Activated naive CD4-positive, alpha-beta T cell treated with anti-CD3 and anti-CD28 coated beads, Interleukin-2, amount 50 U/mL, for 16 hours (primary cell): Measurements from ENCODE around the gene TP53I13.

Source experiments
- DNase-seq: peaks from one replicate; pipeline ENCODE4 v3.0.0-alpha.2; 2020

Gene TP53I13

DNA sequence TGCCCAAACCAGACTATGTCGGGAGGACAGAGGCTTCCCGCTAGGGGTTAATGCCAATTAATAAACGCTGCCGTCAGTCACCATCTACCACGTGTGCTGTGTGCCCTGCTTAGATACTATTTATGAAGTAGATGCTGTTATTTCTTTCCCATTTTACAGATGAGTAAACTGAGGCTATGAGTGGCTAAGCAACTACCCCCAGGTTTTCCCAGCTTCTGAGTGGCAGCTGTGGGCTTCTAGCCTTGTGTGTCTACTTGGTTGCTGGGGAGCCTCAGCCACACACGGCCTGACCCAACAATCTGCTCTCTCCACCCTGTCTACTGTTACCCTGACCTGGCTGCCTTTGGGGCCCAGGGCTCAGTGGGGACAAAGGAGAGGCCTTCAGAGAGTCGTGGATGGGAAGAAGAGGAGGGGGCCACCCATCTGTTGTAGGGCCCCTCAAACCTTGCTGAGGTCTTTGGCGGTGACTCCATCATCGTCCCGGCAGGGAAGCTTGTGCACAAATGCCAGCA, 13.8 kb downstream of the TP53I13 start:
- DNase-seq, result no peak

GRCh38 chr17:29582772-29583171, 14.3 kb downstream of the TP53I13 start:
- DNase-seq, result peak; percentile 9

DNA sequence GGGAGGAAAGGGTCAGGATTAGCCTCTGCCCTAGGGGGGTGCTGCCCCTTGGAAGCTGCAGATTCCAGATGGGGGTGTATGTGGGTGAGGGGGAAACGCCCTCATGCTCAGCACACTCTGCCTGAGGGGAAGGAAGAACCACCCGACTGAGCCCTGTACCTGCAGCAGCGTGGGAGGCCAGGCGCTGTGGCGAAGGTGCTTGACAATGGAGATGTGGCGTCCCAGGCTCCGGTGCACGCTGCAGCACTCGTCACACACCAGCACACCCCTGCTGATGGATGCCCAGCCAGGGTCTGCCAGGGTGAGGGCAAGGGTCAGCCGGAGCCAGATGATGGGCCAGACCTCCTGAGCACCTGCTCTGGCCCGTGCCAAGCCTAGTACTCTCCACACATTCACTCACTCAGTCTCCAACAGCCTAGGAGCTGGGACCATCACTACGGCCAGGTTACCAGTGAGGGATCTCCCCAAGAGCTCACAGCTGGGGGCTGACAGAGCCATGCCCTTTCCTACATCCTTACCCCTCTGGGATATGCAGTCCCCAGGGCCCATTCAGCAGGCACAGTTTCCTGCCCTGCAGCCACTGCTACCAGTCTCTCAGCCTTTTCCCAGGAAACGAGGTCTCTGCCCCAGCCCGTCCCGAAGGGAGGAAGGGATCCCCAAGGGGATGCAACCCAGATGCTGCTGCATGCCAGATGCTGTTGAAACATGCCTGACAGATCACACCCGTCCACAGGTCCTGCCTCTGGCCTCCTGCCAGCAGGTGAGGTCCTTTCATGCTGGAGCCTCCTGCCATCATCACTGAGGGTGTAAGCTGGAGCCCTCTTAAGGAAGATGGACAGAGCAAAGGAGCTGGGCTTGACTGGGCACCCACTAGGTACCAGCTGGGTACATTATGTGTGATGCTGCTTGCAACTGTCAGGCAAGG, 15.1 kb downstream of the TP53I13 start:
- peak; percentile 8 for DNase-seq

- DNase-seq, result peak; percentile 9
Measured at GRCh38 chr17:29584452-29585079, 16.1 kb downstream of the TP53I13 start.

GRCh38 chr17:29585080-29585751, 16.7 kb downstream of the TP53I13 start:
- DNase-seq, result peak; percentile 33

- DNase-seq, result peak; percentile 9
Measured at GRCh38 chr17:29586676-29587469, 18.4 kb downstream of the TP53I13 start.

GRCh38 chr17:29587591-29587990, 19.1 kb downstream of the TP53I13 start:
- DNase-seq, result peak; percentile 10

GRCh38 chr17:29588017-29588561, 19.6 kb downstream of the TP53I13 start:
- DNase-seq, result peak; percentile 8

- peak; percentile 66 for DNase-seq
Measured at GRCh38 chr17:29588562-29589411, 20.3 kb downstream of the TP53I13 start.

DNA sequence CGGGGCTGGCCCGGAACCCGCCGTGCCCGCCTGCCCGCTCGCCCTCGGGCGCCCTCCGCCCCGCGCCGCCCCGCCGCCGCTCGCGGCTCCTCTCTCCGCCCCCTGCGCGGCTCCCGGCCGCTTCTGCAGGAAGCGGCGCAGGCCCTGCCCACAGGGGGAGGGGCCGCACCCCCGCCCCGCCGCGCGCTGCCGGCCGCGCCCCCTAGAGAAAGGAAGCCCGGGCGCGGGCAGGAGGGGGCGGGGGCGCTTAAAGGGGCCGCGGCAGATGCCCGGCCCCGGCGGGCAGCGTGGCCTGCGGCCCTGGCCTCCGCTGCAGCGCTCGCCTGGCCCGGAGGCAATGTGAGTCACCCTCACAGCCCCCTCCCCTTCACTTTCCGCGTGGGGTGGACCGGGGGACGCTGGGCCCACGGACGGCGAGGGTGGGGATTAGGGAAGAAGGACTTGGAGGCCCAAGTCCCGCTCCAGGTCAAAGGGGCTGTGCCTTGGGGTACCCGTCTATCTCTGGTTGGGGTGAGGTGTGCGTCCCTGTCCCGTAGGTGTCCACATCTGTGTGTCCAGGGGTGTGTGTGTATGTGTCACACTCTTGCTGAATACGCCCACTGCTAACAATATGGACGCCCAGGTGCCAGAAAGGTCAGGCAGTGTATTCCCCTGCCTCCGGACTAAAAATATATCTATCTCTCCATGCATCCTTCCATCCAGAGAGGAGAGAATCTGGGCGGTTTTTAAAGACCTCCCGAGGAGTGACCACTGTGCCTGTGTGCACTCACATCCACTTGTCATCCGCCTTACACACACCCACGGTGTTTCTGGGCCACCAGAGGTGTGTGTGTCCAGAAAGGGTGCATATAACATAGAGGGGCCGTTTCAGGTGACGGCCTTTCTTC, 21.3 kb downstream of the TP53I13 start, which contains the start of gene GIT1:
Gene GIT1 (minus strand): TSS at position 125 of the 887 bp plus-strand sequence. CDS start 270 bp downstream, outside the sequence.
- DNase-seq, result peak; percentile 87

DNA sequence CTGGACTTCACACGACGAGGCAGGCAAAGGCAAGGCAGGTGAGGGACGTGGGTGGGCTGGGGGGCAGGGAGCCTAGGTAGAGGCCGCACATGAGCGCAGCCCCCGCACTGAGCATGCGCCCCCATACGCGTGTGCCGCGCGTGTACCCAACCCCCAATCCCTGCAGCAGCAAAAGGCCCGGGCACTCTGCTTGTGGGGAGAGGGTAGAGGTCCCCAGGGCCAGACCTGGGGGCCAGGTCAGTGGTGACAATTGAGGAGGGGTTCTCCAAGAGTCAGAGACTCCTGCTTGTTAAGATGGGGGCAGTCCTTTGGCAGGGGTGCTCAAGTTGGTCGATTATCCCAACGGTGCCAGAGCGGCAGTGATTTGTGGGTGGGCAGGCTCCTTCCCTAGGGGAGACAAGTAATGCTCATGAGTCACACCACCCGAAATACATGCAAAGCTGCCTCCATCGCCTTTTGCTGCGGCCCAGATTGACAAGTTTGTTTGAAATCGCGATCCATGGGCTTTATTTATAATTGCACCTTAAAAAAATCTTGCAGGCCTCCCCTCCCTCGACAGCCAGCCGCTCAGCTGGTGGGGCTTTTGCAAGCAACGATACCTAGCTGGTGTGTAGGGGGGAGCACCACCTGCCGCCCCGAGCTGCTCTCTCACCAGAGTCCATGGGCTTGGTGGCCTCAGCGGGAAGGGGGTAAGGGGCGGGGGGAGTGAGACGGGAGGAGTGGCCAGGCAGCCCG, 22.1 kb downstream of the TP53I13 start:
- DNase-seq, result peak; percentile 13

DNA sequence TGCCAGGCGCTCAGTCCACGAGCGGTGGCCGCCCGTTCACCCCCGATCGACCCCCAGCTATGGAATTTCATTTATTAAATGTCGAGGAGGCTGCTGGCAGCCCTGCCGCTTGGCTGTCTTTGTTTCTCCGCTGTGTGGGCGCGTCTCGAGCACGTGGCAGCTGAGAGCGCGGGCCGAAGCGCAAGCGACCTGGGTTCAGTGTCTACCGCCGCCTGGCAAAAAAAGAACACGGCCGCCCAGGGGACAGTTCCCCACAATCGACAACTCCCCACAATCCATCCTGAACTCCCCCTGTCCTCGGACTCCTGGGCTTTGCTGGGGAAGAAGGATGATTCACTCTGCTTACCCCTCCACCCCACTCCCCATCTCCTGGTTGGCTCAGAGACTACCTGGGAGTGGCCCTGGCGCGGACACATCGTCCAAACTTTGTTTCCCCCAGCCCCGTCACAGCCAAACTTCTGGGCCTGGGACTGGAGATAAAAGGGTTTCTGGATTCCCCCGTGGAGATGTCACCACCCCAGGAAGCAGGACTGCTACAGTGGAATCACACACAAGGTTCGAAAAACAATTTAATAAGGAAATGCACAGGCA, 22.7 kb downstream of the TP53I13 start:
- DNase-seq, result peak; percentile 61

DNA sequence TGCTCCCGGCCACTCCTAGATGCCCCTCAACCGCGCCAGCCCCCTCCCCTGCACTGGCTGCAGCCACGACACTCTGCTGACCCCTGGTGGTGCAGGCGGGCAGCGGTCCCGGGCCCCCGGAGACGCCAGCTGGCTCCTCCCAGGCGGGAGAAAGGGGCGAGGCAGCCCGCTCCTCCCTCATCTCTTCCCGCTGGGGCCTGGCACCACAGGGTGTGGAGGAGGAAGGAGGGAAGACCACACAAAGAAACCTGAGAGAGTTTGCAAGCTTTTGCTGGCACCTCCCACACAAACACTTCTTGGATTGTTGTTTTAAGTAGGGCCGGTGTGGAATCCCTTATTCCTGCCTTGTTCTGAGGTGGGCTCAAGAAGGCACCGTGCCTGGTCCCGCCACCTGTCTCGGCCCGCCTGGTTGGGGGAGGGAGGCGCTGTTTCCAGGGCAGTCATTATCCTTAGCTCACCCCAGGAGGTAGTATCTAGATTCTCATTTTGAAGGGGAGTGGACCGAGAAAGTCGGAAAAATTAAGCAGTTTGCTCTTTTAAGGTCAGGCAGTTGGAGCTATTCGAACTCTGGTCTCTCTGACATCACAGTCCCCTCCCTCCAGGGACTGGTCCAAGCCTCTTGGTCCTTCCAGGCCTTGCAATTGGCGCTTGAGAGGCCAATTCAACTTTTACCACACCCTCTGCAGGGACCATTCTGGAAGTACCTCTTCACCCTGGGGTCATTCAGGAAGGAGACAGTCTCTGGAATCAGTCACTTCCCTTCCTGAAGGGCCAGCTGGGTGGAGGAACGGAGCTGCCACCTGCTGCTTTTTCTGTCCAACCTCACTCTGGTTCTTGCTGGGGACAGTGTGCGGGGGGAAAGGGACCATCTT, 23.5 kb downstream of the TP53I13 start:
- DNase-seq, result peak; percentile 84

DNA sequence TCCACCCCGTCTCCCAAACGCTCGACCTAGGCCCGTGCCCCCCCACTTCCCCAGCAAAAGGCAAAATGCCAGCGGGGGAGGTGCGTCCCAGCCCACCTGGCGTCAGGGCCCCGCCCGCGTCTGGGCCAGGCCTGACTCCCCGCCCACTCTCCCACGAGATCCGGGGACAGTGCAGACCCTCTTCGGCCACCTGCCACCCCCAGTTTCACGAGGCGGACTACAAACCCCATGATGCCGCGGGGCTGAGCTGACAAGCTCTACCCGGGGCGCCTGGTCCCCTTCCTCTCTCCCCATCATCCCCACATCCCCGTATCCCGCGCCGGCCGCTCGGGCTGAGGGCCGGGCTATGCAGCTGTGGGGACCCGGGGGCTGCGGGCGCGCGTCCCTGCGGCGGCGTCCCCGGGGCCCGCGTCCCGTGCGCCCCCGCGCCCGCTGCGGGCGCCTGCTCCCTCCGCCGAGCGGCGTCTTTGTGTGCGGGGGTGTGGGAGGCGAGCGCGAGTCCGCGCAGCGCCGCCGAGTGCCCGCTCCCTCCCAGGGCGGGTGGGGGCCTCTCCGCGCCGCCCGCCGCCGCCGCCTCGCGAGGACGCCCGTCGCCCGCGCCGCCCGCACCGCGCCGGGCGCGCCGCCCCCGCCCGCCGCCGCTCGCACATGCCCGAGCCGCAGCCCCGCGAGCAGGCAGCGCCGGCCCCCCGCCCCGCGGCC, 24.5 kb downstream of the TP53I13 start, which contains the start of gene ANKRD13B:
Gene ANKRD13B (plus strand): TSS at position 283 of the 702 bp plus-strand sequence. CDS start 490 bp downstream, outside the sequence.
- DNase-seq, result peak; percentile 60

- DNase-seq, result peak; percentile 38
Measured at GRCh38 chr17:29593591-29594518, 25.4 kb downstream of the TP53I13 start.
